MM.1S (cell line): ENCODE data around the gene SP1.

Experiments
- CTCF ChIP-seq: fragments of 300-600 bp; sonication (generic); IDR thresholded peaks from 2 replicates; pipeline ENCODE4 v1.5.1; 2016; ENCODE audit warnings: antibody characterized with exemption, low read length, mixed read lengths
- EZH2 ChIP-seq: fragments of 300-600 bp; sonication (generic); optimal IDR thresholded peaks from 2 replicates; pipeline ENCODE3; 2017; ENCODE audit warnings: low read depth, mild to moderate bottlenecking, antibody characterized with exemption, low read length, mixed read lengths

- TF ChIP-seq CTCF (no peak), EZH2 (no peak)
These were observed 46.1 kb upstream of the SP1 start for GRCh38 chr12:53333845-53334244.
